Effector memory CD4-positive, alpha-beta T cell (primary cell): ENCODE results near the gene SETBP1.
A peak's percentile ranks its signal among the peaks of the same experiment; 100 is the strongest.
"Not testable (repeated sequence)": the region's sequence is repeated elsewhere in the genome, so short reads cannot be mapped to it uniquely, and the experiment has no call there.

ENCODE experiments used
- DNase-seq, 3 donors: peaks; one replicate each; pipeline ENCODE4 v3.0.0-alpha.2; 2020
- H3K27ac ChIP-seq: 2 replicates; pipeline ENCODE4 v1.7.0; 2013; ENCODE audit warnings: mild to moderate bottlenecking, low read length, moderate library complexity; ENCODE audit not compliant: insufficient read depth, poor library complexity, severe bottlenecking
- H3K27me3 ChIP-seq: replicated peaks from 2 replicates; pipeline ENCODE4 v1.7.0; 2013; ENCODE audit warnings: mild to moderate bottlenecking, low read length; ENCODE audit not compliant: insufficient read depth, control insufficient read depth, poor library complexity, severe bottlenecking
- H3K36me3 ChIP-seq: 2 replicates; pipeline ENCODE4 v1.7.0; 2013; ENCODE audit warnings: mild to moderate bottlenecking, low read length, moderate library complexity; ENCODE audit not compliant: control insufficient read depth, insufficient read depth
- H3K4me1 ChIP-seq: 2 replicates; pipeline ENCODE4 v1.7.0; 2013; ENCODE audit warnings: low read length, mild to moderate bottlenecking; ENCODE audit not compliant: control insufficient read depth, insufficient read depth, poor library complexity, severe bottlenecking
- H3K4me3 ChIP-seq: 2 replicates; pipeline ENCODE4 v1.7.0; 2013; ENCODE audit warnings: low read length, low read depth, mild to moderate bottlenecking; ENCODE audit not compliant: insufficient read depth, poor library complexity, severe bottlenecking
- H3K9me3 ChIP-seq: 2 replicates; pipeline ENCODE4 v1.7.0; 2013; ENCODE audit warnings: mild to moderate bottlenecking, low read length, moderate library complexity; ENCODE audit not compliant: control insufficient read depth

SETBP1 gene

GRCh38 chr18:44715245-44715644 is 34.6 kb downstream of the SETBP1 start:
- Histone ChIP-seq H3K4me3 (no peak overlapping the region), H3K27me3 (no peaks in the 10 kb centered on the region), H3K4me1 (no peaks in the 10 kb centered on the region), H3K27ac (no peak overlapping the region), H3K36me3 (no peaks in the 10 kb centered on the region), H3K9me3 (no peaks in the 10 kb centered on the region)
- no peak for DNase-seq

- Histone ChIP-seq H3K4me3 (no peak overlapping the region), H3K27ac (no peak overlapping the region), H3K4me1 (no peaks in the 10 kb centered on the region), H3K36me3 (no peaks in the 10 kb centered on the region), H3K9me3 (no peaks in the 10 kb centered on the region), H3K27me3 (no peaks in the 10 kb centered on the region)
- no peak for DNase-seq
Observed at GRCh38 chr18:44715842-44716241, 35.2 kb downstream of the SETBP1 start.

DNA sequence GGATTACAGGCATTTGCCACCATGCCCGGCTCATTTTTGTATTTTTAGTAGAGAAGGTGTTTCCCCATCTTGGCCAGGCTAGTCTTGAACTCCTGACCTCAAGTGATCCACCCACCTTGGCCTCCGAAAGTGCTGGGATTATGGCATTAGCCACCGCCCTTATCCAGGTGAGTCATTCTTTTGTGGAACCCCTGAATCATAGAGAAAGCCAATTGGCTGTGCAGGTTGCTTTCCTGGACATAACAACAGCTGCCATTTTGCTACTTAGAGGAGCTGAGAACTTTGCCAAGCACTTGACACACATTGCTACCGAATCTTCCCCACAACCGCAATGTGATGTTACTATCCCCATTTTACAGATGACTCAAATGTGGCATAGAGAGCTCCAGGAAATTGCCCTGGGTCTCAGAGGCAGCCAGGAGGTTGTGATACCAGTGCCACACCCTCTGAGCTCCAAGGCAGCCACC is 36.0 kb downstream of the SETBP1 start:
- H3K4me3 ChIP-seq, result no peak overlapping the region
- DNase-seq, result no peak
- no peaks in the 10 kb centered on the region for H3K9me3 ChIP-seq
- no peaks in the 10 kb centered on the region for H3K27me3 ChIP-seq
- no peaks in the 10 kb centered on the region for H3K4me1 ChIP-seq
- H3K36me3 ChIP-seq, result no peaks in the 10 kb centered on the region
- H3K27ac ChIP-seq, result no peak overlapping the region

DNA sequence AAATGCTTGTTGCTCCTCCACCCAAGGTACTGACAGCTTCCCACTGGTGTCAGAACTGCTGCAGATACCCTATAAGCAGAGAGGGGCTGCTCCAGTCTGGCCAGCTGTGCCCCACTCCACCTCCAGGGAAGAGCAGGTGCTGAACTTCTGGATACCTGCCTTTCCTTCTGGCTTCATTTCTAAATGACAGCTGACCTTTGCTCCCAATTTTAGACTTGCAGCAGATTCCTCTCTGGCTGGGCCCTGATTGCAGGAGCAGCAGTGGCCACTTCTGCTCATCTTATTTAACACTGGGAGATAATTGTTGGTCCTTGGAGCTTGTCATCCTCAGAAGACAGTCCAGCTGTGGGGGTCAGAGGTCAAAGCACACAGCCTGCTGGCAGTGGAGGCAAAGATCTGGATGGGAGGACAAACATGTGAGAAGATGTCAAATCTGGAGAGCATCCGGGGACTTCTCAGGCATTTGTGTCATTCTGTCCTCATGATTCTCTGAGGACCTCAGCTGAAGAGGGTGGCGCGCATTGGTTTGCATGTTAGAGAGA is 38.9 kb downstream of the SETBP1 start:
- Histone ChIP-seq H3K27ac (no peak overlapping the region), H3K4me1 (peaks cover 3% of the 10 kb centered on the region), H3K4me3 (no peak overlapping the region), H3K36me3 (no peaks in the 10 kb centered on the region), H3K27me3 (no peaks in the 10 kb centered on the region), H3K9me3 (no peaks in the 10 kb centered on the region)
- no peak for DNase-seq

- H3K27me3 ChIP-seq, H3K4me3 ChIP-seq, H3K9me3 ChIP-seq, DNase-seq, H3K36me3 ChIP-seq, H3K27ac ChIP-seq: not testable (repeated sequence)
- H3K4me1 ChIP-seq, result peaks cover 25% of the 10 kb centered on the region
Observed at GRCh38 chr18:44721748-44722147, 41.1 kb downstream of the SETBP1 start.

DNA sequence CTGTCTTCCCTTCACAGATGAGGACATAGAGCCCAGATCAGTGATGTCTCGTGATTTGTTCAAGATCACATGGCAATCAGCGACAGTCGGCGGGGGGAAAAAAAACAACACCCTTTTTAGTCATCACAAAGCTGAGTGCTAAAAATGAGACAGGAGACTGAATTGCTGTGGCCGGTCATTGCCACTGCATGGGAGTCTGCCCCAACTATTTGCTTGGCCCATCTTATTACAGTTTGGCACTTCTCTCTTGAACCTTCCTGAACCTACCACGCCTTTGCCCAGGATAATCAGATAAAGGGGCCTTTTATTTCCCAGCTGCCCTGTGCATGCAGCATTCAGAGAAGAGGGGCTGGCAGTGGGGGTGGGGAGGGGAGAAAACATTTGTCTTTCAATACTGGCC is 42.7 kb downstream of the SETBP1 start:
- Histone ChIP-seq H3K4me1 (peaks cover 28% of the 10 kb centered on the region), H3K27ac (no peak overlapping the region), H3K9me3 (no peaks in the 10 kb centered on the region), H3K4me3 (no peak overlapping the region), H3K27me3 (no peaks in the 10 kb centered on the region), H3K36me3 (no peaks in the 10 kb centered on the region)
- no peak for DNase-seq

- Histone ChIP-seq H3K4me3 (no peak overlapping the region), H3K4me1 (peaks cover 28% of the 10 kb centered on the region), H3K36me3 (no peaks in the 10 kb centered on the region), H3K27ac (no peak overlapping the region), H3K27me3 (no peaks in the 10 kb centered on the region), H3K9me3 (no peaks in the 10 kb centered on the region)
- DNase-seq, result no peak
Observed at GRCh38 chr18:44724105-44724778, 43.6 kb downstream of the SETBP1 start.

GRCh38 chr18:44725300-44726058 is 44.8 kb downstream of the SETBP1 start:
- no peak overlapping the region for H3K27ac ChIP-seq
- peaks cover 28% of the 10 kb centered on the region for H3K4me1 ChIP-seq

DNA sequence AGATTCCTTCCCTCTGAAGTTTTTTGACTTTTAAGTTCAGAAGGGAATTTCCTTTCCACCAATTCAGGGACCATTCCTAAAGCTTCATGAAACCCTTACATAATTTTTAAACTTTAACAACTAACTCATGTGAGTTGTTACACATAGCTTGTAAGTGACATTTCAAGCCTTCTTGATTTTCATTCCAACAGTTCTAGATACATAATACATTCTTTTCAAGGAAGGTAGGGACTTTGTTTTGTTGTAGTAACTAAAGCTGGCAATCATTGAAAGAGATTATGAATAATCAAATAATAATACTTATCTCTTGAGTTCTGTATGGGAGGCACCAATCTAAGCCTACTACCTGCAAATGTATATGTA is 45.4 kb downstream of the SETBP1 start:
- Histone ChIP-seq H3K9me3 (no peaks in the 10 kb centered on the region), H3K4me1 (peaks cover 28% of the 10 kb centered on the region), H3K27ac (no peak overlapping the region), H3K4me3 (no peak overlapping the region), H3K27me3 (no peaks in the 10 kb centered on the region), H3K36me3 (no peaks in the 10 kb centered on the region)
- no peak for DNase-seq

More at GRCh38 chr18:44725300-44726058, 44.8 kb downstream of the SETBP1 start:
- Histone ChIP-seq H3K9me3 (no peaks in the 10 kb centered on the region), H3K36me3 (no peaks in the 10 kb centered on the region), H3K27me3 (no peaks in the 10 kb centered on the region), H3K4me3 (no peak overlapping the region)
- peak; percentile 17 to 29 (median 21) for DNase-seq

GRCh38 chr18:44727291-44727690 is 46.6 kb downstream of the SETBP1 start:
- no peak overlapping the region for H3K4me3 ChIP-seq
- DNase-seq, result no peak
- H3K4me1 ChIP-seq, result peaks cover 28% of the 10 kb centered on the region
- H3K27ac ChIP-seq, result no peak overlapping the region
- no peaks in the 10 kb centered on the region for H3K9me3 ChIP-seq
- H3K36me3 ChIP-seq, result no peaks in the 10 kb centered on the region
- H3K27me3 ChIP-seq, result no peaks in the 10 kb centered on the region
